ENCODE data around the gene ILKAP. TPM values are rescaled to one million over a fixed set of nuclear protein-coding genes. Genes with fewer than 3 reads are reported as not detected.

ILKAP gene
- total RNA-seq, 1 donor from 2014 or later = 62.6 TPM

DNA sequence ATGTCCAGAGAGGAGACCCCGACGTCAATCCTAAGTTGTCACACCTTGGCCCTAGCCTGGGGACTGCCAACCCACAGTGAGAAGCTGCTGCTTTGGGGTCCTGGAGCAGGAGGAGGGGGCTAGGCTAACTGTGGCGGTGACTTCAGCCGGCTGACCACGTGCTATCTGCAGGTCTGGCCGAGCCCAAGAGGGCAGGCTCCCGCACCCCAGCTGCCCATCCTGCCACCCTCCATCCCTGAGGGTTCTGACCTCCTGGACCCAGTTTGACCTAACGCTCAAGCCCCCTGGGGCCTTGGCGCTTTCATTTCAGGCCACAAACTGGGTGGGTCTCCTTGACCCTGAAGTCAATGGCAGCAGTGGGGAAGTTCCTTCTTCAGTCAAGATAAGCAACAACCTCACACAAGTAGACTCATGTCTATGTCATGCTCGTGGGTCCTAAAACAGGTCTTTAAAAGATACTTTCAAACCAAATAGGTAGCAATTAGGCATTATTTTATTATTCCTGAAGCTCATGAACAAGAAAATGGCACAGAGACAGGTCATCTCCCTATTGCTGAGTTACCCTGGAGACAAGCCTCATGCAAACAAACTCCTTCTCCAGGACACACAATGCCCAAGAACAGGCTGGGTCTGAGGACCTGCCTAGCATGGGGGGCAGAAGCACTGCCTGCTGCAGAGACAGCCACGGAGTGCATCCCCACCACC lies 34.1 kb upstream of the ILKAP start:
- Histone ChIP-seq H3K36me3 (no peaks in the 10 kb centered on the region), H3K4me1 (peaks cover 14% of the 10 kb centered on the region), H3K9me3 (no peaks in the 10 kb centered on the region), H3K27me3 (no peaks in the 10 kb centered on the region), H3K4me3 (no peak overlapping the region), H3K27ac (no peak overlapping the region)
- DNase-seq (ENCODE audit: extremely low spot score in 2 of 2) = no peak
- TF ChIP-seq POLR2A (IDR thresholded peaks at IDR 0.05) (no peak), POLR2AphosphoS5 (IDR thresholded peaks at IDR 0.05; ENCODE audit: insufficient read depth in 1 of 2, low read depth in 1 of 2) (no peak), CTCF (IDR thresholded peaks at IDR 0.05) (no peak)
- intact Hi-C loops (cut with DNase I) = no loop called here

GRCh38 chr2:238236571-238236970 lies 33.1 kb upstream of the ILKAP start:
- intact Hi-C loops (cut with DNase I) = no loop called here
- no peaks in the 10 kb centered on the region for H3K36me3 ChIP-seq
- H3K27me3 ChIP-seq = no peaks in the 10 kb centered on the region
- TF ChIP-seq POLR2A (IDR thresholded peaks at IDR 0.05) (no peak), POLR2AphosphoS5 (IDR thresholded peaks at IDR 0.05; ENCODE audit: insufficient read depth in 1 of 2, low read depth in 1 of 2) (no peak), CTCF (IDR thresholded peaks at IDR 0.05) (no peak)
- no peak overlapping the region for H3K27ac ChIP-seq
- no peak overlapping the region for H3K4me3 ChIP-seq
- peaks cover 14% of the 10 kb centered on the region for H3K4me1 ChIP-seq
- no peak for DNase-seq (ENCODE audit: extremely low spot score in 2 of 2)
- no peaks in the 10 kb centered on the region for H3K9me3 ChIP-seq

GRCh38 chr2:238235856-238236255 lies 32.4 kb upstream of the ILKAP start:
- Histone ChIP-seq H3K9me3 (no peaks in the 10 kb centered on the region), H3K27me3 (no peaks in the 10 kb centered on the region), H3K4me3 (no peak overlapping the region), H3K36me3 (no peaks in the 10 kb centered on the region), H3K4me1 (peaks cover 15% of the 10 kb centered on the region), H3K27ac (no peak overlapping the region)
- intact Hi-C loops (cut with DNase I) = no loop called here
- TF ChIP-seq POLR2A (IDR thresholded peaks at IDR 0.05) = no peak
- no peak for TF ChIP-seq POLR2AphosphoS5 (IDR thresholded peaks at IDR 0.05; ENCODE audit: insufficient read depth in 1 of 2, low read depth in 1 of 2)
- no peak for TF ChIP-seq CTCF (IDR thresholded peaks at IDR 0.05)
- no peak for DNase-seq (ENCODE audit: extremely low spot score in 2 of 2)

DNA sequence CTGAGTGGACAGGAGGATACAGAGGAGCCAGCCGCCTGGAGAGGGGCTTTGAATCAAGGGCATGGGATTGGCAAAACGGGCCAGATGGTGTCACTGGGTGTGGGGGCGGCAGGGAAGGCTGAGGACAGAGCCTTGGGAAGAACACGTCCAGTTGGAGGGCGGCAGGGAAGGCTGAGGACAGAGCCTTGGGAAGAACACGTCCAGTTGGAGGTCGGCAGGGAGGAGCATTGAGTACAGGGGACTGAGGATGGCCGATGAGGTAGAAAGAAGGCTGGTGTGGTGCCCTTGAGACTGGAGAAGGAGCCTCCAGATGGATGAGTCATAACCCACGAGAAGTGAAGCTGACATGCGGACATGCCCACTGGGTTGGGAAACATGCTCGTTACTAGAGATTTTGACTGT lies 31.8 kb upstream of the ILKAP start:
- Histone ChIP-seq H3K27me3 (no peaks in the 10 kb centered on the region), H3K9me3 (no peaks in the 10 kb centered on the region), H3K4me3 (no peak overlapping the region), H3K36me3 (no peaks in the 10 kb centered on the region), H3K4me1 (peaks cover 10% of the 10 kb centered on the region), H3K27ac (no peak overlapping the region)
- TF ChIP-seq POLR2A (IDR thresholded peaks at IDR 0.05) (no peak), CTCF (IDR thresholded peaks at IDR 0.05) (no peak), POLR2AphosphoS5 (IDR thresholded peaks at IDR 0.05; ENCODE audit: insufficient read depth in 1 of 2, low read depth in 1 of 2) (no peak)
- intact Hi-C loops (cut with DNase I) = no loop called here
- no peak for DNase-seq (ENCODE audit: extremely low spot score in 2 of 2)

DNA sequence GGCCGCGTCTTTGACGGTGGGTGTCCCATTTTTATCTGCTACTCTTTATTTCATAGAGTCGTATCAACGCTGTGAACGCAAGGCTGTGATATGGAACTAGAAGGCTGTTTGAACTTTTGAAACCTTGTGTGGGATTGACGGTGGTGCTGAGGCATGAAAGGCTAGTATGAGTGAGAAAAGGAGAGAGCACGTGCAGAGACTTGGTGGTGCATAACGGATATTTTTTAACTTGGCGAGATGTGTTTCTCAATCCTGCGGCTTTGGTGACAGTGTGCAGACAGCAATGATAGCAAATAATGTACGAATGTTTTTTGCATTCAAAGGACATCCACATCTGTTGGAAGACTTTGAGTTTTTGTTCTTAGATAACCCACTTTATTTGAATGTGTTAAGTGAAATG lies 30.1 kb upstream of the ILKAP start:
- intact Hi-C loops (cut with DNase I) = no loop called here
- Histone ChIP-seq H3K9me3 (no peaks in the 10 kb centered on the region), H3K27me3 (no peaks in the 10 kb centered on the region), H3K36me3 (no peaks in the 10 kb centered on the region), H3K4me1 (peaks cover 7% of the 10 kb centered on the region), H3K27ac (no peak overlapping the region), H3K4me3 (no peak overlapping the region)
- no peak for DNase-seq (ENCODE audit: extremely low spot score in 2 of 2)
- TF ChIP-seq CTCF (IDR thresholded peaks at IDR 0.05) (no peak), POLR2AphosphoS5 (IDR thresholded peaks at IDR 0.05; ENCODE audit: insufficient read depth in 1 of 2, low read depth in 1 of 2) (no peak), POLR2A (IDR thresholded peaks at IDR 0.05) (no peak)
